Neural progenitor cell (in vitro differentiated cells): ENCODE data around the gene SMIM3. TPM values are rescaled to one million over a fixed set of nuclear protein-coding genes. Genes with fewer than 3 reads are reported as not detected.

Experiments
- DNase-seq: peaks from one replicate; pipeline ENCODE4 v3.0.0-alpha.2; 2016; ENCODE audit warnings: low spot score
- H2AFZ ChIP-seq: fragments of 200-600 bp; sonication (generic); replicated peaks from 2 replicates; pipeline ENCODE4 v1.6.1; 2016; ENCODE audit warnings: antibody characterized with exemption
- H3F3A ChIP-seq: fragments of 200-600 bp; sonication (generic); 2 replicates; pipeline ENCODE4 v1.6.1; 2016; ENCODE audit warnings: antibody characterized with exemption, low read depth
- H3K27ac ChIP-seq: fragments of 200-600 bp; sonication (generic); 2 replicates; pipeline ENCODE4 v1.5.1; 2016; ENCODE audit warnings: mild to moderate bottlenecking
- H3K27me3 ChIP-seq: fragments of 200-600 bp; sonication (generic); 2 replicates; pipeline ENCODE4 v1.6.1; 2016; ENCODE audit warnings: mild to moderate bottlenecking, moderate library complexity
- H3K36me3 ChIP-seq: fragments of 200-600 bp; sonication (generic); 2 replicates; pipeline ENCODE4 v1.5.1; 2016
- H3K4me1 ChIP-seq: fragments of 200-600 bp; sonication (generic); 2 replicates; pipeline ENCODE4 v1.6.1; 2016; ENCODE audit warnings: mixed run types
- H3K4me2 ChIP-seq: fragments of 200-600 bp; sonication (generic); 2 replicates; pipeline ENCODE4 v1.6.1; 2016
- H3K4me3 ChIP-seq: fragments of 200-600 bp; sonication (generic); 2 replicates; pipeline ENCODE4 v1.5.1; 2016
- H3K79me2 ChIP-seq: fragments of 200-600 bp; sonication (generic); 2 replicates; pipeline ENCODE4 v1.6.1; 2016; ENCODE audit warnings: low read depth
- H3K9ac ChIP-seq: fragments of 200-600 bp; sonication (generic); 2 replicates; pipeline ENCODE4 v1.6.1; 2016
- H3K9me3 ChIP-seq: fragments of 200-600 bp; sonication (generic); 2 replicates; pipeline ENCODE4 v1.5.1; 2016; ENCODE audit warnings: low read depth
- H4K20me1 ChIP-seq: fragments of 200-600 bp; sonication (generic); 2 replicates; pipeline ENCODE4 v1.6.1; 2016; ENCODE audit warnings: low read depth
- H3K27ac Mint-ChIP-seq: 3 replicates; pipeline ENCODE4 v1.8.0; 2021; ENCODE audit warnings: mixed read lengths
- H3K27me3 Mint-ChIP-seq: 2 replicates; pipeline ENCODE4 v1.8.0; 2022; ENCODE audit warnings: low read depth, mild to moderate bottlenecking, inconsistent platforms, moderate library complexity, mixed read lengths; ENCODE audit not compliant: insufficient read depth
- H3K36me3 Mint-ChIP-seq: 3 replicates; pipeline ENCODE4 v1.8.0; 2021; ENCODE audit warnings: mixed read lengths
- H3K4me1 Mint-ChIP-seq: 3 replicates; pipeline ENCODE4 v1.8.0; 2021; ENCODE audit warnings: mixed read lengths
- H3K4me3 Mint-ChIP-seq: 3 replicates; pipeline ENCODE4 v1.8.0; 2021; ENCODE audit warnings: mild to moderate bottlenecking, moderate library complexity, mixed read lengths
- H3K9me3 Mint-ChIP-seq: 3 replicates; pipeline ENCODE4 v1.8.0; 2020; ENCODE audit warnings: mixed read lengths
- CTCF ChIP-seq: fragments of 200-600 bp; sonication (generic); IDR thresholded peaks from 2 replicates; pipeline ENCODE4 v1.5.1; 2017; ENCODE audit warnings: antibody characterized with exemption, mild to moderate bottlenecking
- EZH2 ChIP-seq: fragments of 200-600 bp; sonication (generic); IDR thresholded peaks from 2 replicates; pipeline ENCODE4 v1.6.1; 2017; ENCODE audit warnings: antibody characterized with exemption, mild to moderate bottlenecking, moderate library complexity
- EZH2phosphoT487 ChIP-seq: fragments of 200-600 bp; sonication (generic); IDR thresholded peaks from 2 replicates; pipeline ENCODE4 v1.6.1; 2017; ENCODE audit warnings: antibody characterized with exemption
- total RNA-seq: library from RNA; depleted of rRNA; stranded (reverse); fragments of >200 nt; gene quantifications from 2 replicates; pipeline ENCODE4 v1.2.3, GENCODE V29; 2015; ENCODE audit warnings: low replicate concordance

The SMIM3 gene
- total RNA-seq, 1 donor from 2014 or later, result 18.4 TPM

- no peaks in the 10 kb centered on the region for H3K9me3 ChIP-seq
- no peaks in the 10 kb centered on the region for H3K27me3 ChIP-seq
- no peaks in the 10 kb centered on the region for H3K79me2 ChIP-seq
- Mint-ChIP-seq H3K4me1 (peaks cover 21% of the 10 kb centered on the region), H3K4me3 (no peak overlapping the region), H3K27ac (peak overlapping the region; percentile 59), H3K36me3 (no peaks in the 10 kb centered on the region), H3K27me3 (peaks cover 2% of the 10 kb centered on the region), H3K9me3 (no peaks in the 10 kb centered on the region)
- H3K9ac ChIP-seq, result no peak overlapping the region
- H2AFZ ChIP-seq, result no peak overlapping the region
- peaks cover 7% of the 10 kb centered on the region for H3K4me1 ChIP-seq
- H4K20me1 ChIP-seq, result no peaks in the 10 kb centered on the region
- no peak overlapping the region for H3K27ac ChIP-seq
- peaks cover 15% of the 10 kb centered on the region for H3F3A ChIP-seq
- H3K4me2 ChIP-seq, result no peak overlapping the region
- no peak for TF ChIP-seq CTCF
- TF ChIP-seq EZH2, result no peak
- TF ChIP-seq EZH2phosphoT487, result no peak
- DNase-seq, result no peak
- no peak overlapping the region for H3K4me3 ChIP-seq
- no peaks in the 10 kb centered on the region for H3K36me3 ChIP-seq
Measured at GRCh38 chr5:150774145-150774544, 4.4 kb upstream of the SMIM3 start.

GRCh38 chr5:150777685-150778084 lies 872 bp upstream of the SMIM3 start:
- Histone ChIP-seq H3K27me3 (peaks cover 8% of the 10 kb centered on the region), H3K4me2 (peak overlapping the region; percentile 89), H3K36me3 (no peaks in the 10 kb centered on the region), H3K27ac (no peak overlapping the region), H3K9ac (no peak overlapping the region), H3K4me1 (peaks cover 25% of the 10 kb centered on the region), H4K20me1 (no peaks in the 10 kb centered on the region), H3K4me3 (peak overlapping the region; percentile 72), H3K79me2 (peaks cover 10% of the 10 kb centered on the region), H3K9me3 (no peaks in the 10 kb centered on the region), H2AFZ (peak overlapping the region; percentile 94), H3F3A (peaks cover 20% of the 10 kb centered on the region)
- H3K27ac Mint-ChIP-seq, result no peak overlapping the region
- no peak for DNase-seq
- peaks cover 30% of the 10 kb centered on the region for H3K4me1 Mint-ChIP-seq
- H3K4me3 Mint-ChIP-seq, result peak overlapping the region; percentile 96
- TF ChIP-seq EZH2 (no peak), EZH2phosphoT487 (no peak), CTCF (no peak)
- no peaks in the 10 kb centered on the region for H3K9me3 Mint-ChIP-seq
- H3K36me3 Mint-ChIP-seq, result no peaks in the 10 kb centered on the region
- peaks cover 8% of the 10 kb centered on the region for H3K27me3 Mint-ChIP-seq

- Mint-ChIP-seq H3K4me1 (peaks cover 30% of the 10 kb centered on the region), H3K36me3 (no peaks in the 10 kb centered on the region), H3K27ac (no peak overlapping the region), H3K4me3 (peak overlapping the region; percentile 96), H3K27me3 (peaks cover 8% of the 10 kb centered on the region), H3K9me3 (no peaks in the 10 kb centered on the region)
- no peak for DNase-seq
- TF ChIP-seq EZH2 (no peak), CTCF (no peak), EZH2phosphoT487 (no peak)
- peaks cover 14% of the 10 kb centered on the region for H3K79me2 ChIP-seq
- peak overlapping the region; percentile 25 for H3K9ac ChIP-seq
- peaks cover 8% of the 10 kb centered on the region for H3K27me3 ChIP-seq
- H2AFZ ChIP-seq, result peak overlapping the region; percentile 94
- peaks cover 25% of the 10 kb centered on the region for H3K4me1 ChIP-seq
- peaks cover 22% of the 10 kb centered on the region for H3F3A ChIP-seq
- H3K36me3 ChIP-seq, result no peaks in the 10 kb centered on the region
- no peaks in the 10 kb centered on the region for H4K20me1 ChIP-seq
- H3K9me3 ChIP-seq, result no peaks in the 10 kb centered on the region
- H3K4me3 ChIP-seq, result peak overlapping the region; percentile 72
- H3K4me2 ChIP-seq, result peak overlapping the region; percentile 89
- H3K27ac ChIP-seq, result no peak overlapping the region
Measured at GRCh38 chr5:150778088-150778516, 455 bp upstream of the SMIM3 start.
